ENCODE measurements around the gene UBE2L3. TPM values are rescaled to one million over a fixed set of nuclear protein-coding genes. Genes with fewer than 3 reads are reported as not detected.

UBE2L3 gene
- total RNA-seq, 1 experiment from 2014 or later = 44.2 TPM

DNA sequence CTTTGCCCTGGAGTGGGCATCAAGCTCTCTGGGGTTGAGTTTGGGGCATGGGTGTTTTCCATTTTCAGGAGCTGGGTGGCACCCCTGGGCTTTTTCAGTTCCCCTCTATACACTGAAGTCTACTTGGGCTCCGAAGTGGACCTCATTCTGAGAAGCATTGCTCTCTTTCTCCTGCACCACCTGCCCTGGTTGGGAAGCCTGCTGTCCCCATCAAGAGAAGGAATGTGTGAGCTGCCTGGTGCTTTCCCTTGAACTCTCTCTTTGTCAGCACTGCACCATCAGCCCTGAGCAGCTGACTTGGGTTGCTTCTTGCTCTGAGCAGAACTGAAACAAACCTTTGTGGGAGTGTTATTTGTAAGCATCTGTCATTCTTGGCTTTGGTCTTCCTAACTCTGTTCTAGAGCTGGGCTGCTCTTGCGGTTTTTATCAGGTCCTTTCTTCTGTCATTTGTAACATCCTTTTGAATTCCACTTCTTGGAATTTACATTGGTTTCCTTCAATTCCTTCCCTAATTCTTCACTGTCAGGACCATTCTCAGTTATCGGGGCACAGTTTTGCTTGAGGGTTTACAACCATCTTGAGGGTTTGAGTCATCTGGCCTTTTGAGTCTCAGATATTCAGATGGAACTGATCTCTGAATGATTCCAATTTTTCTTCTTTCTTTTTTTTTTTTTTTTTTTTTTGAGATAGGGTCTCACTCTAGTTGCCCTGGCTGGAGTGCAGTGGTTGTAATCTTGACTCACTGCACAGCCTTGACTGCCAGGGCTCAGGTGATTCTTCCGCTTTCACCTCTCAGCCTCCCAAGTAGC is 20.5 kb downstream of the UBE2L3 start:
- no peak overlapping the region for H3K4me3 Mint-ChIP-seq (ENCODE audit: unreplicated experiment)
- ChIA-PET POLR2A (interaction anchor here (0.6 to 1.1 kb wide), 3 partner anchors 15 to 1277 kb away, joined by 3 to 4 read pairs (median 4); no protein-coding TSS in a partner anchor), CTCF (interaction anchor here (0.8 to 1.0 kb wide), 2 partner anchors 41 to 53 kb away, joined by 3 to 4 read pairs; no protein-coding TSS in a partner anchor)
- no peak for DNase-seq (ENCODE audit: unreplicated experiment)
- H3K27ac Mint-ChIP-seq (ENCODE audit: low read depth, unreplicated experiment) = no peak overlapping the region
- no peaks in the 10 kb centered on the region for H3K27me3 Mint-ChIP-seq (ENCODE audit: insufficient read depth, unreplicated experiment)
- BruUV-seq (replicated peaks) = no TSS peak
- H3K36me3 Mint-ChIP-seq (ENCODE audit: insufficient read depth, unreplicated experiment) = peaks cover 55% of the 10 kb centered on the region
- H3K9me3 Mint-ChIP-seq (ENCODE audit: unreplicated experiment) = no peaks in the 10 kb centered on the region
- peaks cover 25% of the 10 kb centered on the region for H3K4me1 Mint-ChIP-seq (ENCODE audit: insufficient read depth, unreplicated experiment)
- intact Hi-C loops (cut with micrococcal nuclease) = no loop called here
- TF ChIP-seq, protein P1, sequence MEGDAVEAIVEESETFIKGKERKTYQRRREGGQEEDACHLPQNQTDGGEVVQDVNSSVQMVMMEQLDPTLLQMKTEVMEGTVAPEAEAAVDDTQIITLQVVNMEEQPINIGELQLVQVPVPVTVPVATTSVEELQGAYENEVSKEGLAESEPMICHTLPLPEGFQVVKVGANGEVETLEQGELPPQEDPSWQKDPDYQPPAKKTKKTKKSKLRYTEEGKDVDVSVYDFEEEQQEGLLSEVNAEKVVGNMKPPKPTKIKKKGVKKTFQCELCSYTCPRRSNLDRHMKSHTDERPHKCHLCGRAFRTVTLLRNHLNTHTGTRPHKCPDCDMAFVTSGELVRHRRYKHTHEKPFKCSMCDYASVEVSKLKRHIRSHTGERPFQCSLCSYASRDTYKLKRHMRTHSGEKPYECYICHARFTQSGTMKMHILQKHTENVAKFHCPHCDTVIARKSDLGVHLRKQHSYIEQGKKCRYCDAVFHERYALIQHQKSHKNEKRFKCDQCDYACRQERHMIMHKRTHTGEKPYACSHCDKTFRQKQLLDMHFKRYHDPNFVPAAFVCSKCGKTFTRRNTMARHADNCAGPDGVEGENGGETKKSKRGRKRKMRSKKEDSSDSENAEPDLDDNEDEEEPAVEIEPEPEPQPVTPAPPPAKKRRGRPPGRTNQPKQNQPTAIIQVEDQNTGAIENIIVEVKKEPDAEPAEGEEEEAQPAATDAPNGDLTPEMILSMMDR (IDR thresholded peaks at IDR 0.05; ENCODE audit: unreplicated experiment) = no peak

- intact Hi-C loops (cut with micrococcal nuclease) = no loop called here
- no peaks in the 10 kb centered on the region for H3K27me3 Mint-ChIP-seq (ENCODE audit: insufficient read depth, unreplicated experiment)
- POLR2A ChIA-PET = interaction anchor here (0.6 kb wide), 1 partner anchor 16 kb away, joined by 3 read pairs; no protein-coding TSS in a partner anchor
- no peak overlapping the region for H3K4me3 Mint-ChIP-seq (ENCODE audit: unreplicated experiment)
- peaks cover 21% of the 10 kb centered on the region for H3K4me1 Mint-ChIP-seq (ENCODE audit: insufficient read depth, unreplicated experiment)
- no peak for DNase-seq (ENCODE audit: unreplicated experiment)
- no peaks in the 10 kb centered on the region for H3K9me3 Mint-ChIP-seq (ENCODE audit: unreplicated experiment)
- BruUV-seq (replicated peaks) = no TSS peak
- H3K36me3 Mint-ChIP-seq (ENCODE audit: insufficient read depth, unreplicated experiment) = peaks cover 69% of the 10 kb centered on the region
- no peak overlapping the region for H3K27ac Mint-ChIP-seq (ENCODE audit: low read depth, unreplicated experiment)
- TF ChIP-seq, protein P1 (IDR thresholded peaks at IDR 0.05; ENCODE audit: unreplicated experiment) = no peak
- CTCF ChIA-PET = no interaction called here
These were observed 21.9 kb downstream of the UBE2L3 start for GRCh38 chr22:21589396-21589795.

DNA sequence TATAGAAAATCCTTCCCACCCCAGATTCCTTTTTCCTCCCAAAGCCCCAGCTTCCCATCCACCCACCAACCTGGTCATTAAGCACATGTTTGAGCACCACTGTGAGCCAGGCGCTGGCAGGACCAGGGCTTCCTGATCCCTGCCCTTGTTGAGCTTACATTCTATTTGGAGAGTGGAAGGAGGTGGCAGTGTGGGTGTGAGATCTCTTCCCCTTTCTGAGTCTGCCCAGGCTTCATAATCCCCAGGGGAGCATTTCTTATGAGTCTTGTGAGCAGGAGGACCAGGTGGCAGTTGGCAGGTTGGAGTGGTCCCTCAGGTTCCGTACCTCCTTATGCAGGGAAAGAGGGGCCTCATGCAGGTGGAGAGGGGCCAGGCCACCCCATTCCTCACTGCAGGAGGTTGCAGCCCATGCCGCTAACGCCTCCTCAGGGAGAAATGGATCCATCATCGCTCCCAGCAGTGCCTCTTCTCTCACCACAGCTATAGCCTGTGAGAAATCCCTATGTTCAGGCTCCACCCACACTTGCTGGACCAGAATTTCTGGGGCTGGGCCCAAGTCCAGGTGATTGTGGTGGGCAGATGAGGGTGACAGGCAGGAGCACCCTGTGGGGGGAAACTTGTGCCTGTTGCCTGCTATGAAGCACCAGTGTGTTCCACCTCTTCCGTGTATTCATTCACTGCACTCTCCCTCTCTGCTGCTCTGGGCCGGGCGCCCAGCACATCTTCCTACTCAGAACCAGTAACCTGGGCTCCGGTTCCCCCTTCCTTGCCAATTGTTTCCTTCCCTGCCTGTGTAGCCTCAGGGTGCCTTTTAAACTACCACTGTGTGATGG is 23.5 kb downstream of the UBE2L3 start:
- ChIA-PET POLR2A (interaction anchor here (1.0 kb wide), 1 partner anchor 40 kb away, joined by 3 read pairs; no protein-coding TSS in a partner anchor), CTCF (interaction anchor here (0.7 kb wide), 1 partner anchor 359 kb away, joined by 3 read pairs; no protein-coding TSS in a partner anchor)
- no peak for DNase-seq (ENCODE audit: unreplicated experiment)
- Mint-ChIP-seq H3K4me1 (ENCODE audit: insufficient read depth, unreplicated experiment) (peaks cover 15% of the 10 kb centered on the region), H3K4me3 (ENCODE audit: unreplicated experiment) (no peak overlapping the region), H3K36me3 (ENCODE audit: insufficient read depth, unreplicated experiment) (peaks cover 69% of the 10 kb centered on the region), H3K27ac (ENCODE audit: low read depth, unreplicated experiment) (no peak overlapping the region), H3K27me3 (ENCODE audit: insufficient read depth, unreplicated experiment) (no peaks in the 10 kb centered on the region), H3K9me3 (ENCODE audit: unreplicated experiment) (no peaks in the 10 kb centered on the region)
- intact Hi-C loops (cut with micrococcal nuclease) = no loop called here
- TF ChIP-seq, protein P1 (IDR thresholded peaks at IDR 0.05; ENCODE audit: unreplicated experiment) = no peak
- no TSS peak for BruUV-seq (replicated peaks)

- DNase-seq (ENCODE audit: unreplicated experiment) = no peak
- Mint-ChIP-seq H3K27ac (ENCODE audit: low read depth, unreplicated experiment) (no peak overlapping the region), H3K27me3 (ENCODE audit: insufficient read depth, unreplicated experiment) (no peaks in the 10 kb centered on the region), H3K9me3 (ENCODE audit: unreplicated experiment) (no peaks in the 10 kb centered on the region), H3K4me3 (ENCODE audit: unreplicated experiment) (no peak overlapping the region), H3K36me3 (ENCODE audit: insufficient read depth, unreplicated experiment) (peaks cover 76% of the 10 kb centered on the region), H3K4me1 (ENCODE audit: insufficient read depth, unreplicated experiment) (peaks cover 15% of the 10 kb centered on the region)
- TF ChIP-seq, protein P1 (IDR thresholded peaks at IDR 0.05; ENCODE audit: unreplicated experiment) = no peak
- ChIA-PET POLR2A (no interaction called here), CTCF (no interaction called here)
- intact Hi-C loops (cut with micrococcal nuclease) = no loop called here
- no TSS peak for BruUV-seq (replicated peaks)
These were observed 24.2 kb downstream of the UBE2L3 start for GRCh38 chr22:21591695-21592094.
